ENCODE measurements around the gene TRIM42.

The TRIM42 gene

GRCh38 chr3:140636406-140637138 is 41.3 kb upstream of the TRIM42 start:
- DNase-seq (ENCODE audit: low read depth) = no peak
- no peak for TF ChIP-seq CTCF (IDR thresholded peaks at IDR 0.05; ENCODE audit: low read length, missing control alignments)
- H3K4me3 ChIP-seq (replicated peaks; ENCODE audit: low read depth, low read length) = no peak overlapping the region

GRCh38 chr3:140651287-140651686 is 26.6 kb upstream of the TRIM42 start:
- H3K4me3 ChIP-seq (replicated peaks; ENCODE audit: low read depth, low read length) = no peak overlapping the region
- no peak for TF ChIP-seq CTCF (IDR thresholded peaks at IDR 0.05; ENCODE audit: low read length, missing control alignments)
- DNase-seq (ENCODE audit: low read depth) = no peak

- no peak for TF ChIP-seq CTCF (IDR thresholded peaks at IDR 0.05; ENCODE audit: low read length, missing control alignments)
- no peak overlapping the region for H3K4me3 ChIP-seq (replicated peaks; ENCODE audit: low read depth, low read length)
- DNase-seq (ENCODE audit: low read depth) = no peak
Observed at GRCh38 chr3:140655678-140656077, 22.2 kb upstream of the TRIM42 start.

GRCh38 chr3:140664111-140664510 is 13.8 kb upstream of the TRIM42 start:
- no peak for DNase-seq (ENCODE audit: low read depth)
- TF ChIP-seq CTCF (IDR thresholded peaks at IDR 0.05; ENCODE audit: low read length, missing control alignments) = no peak
- H3K4me3 ChIP-seq (replicated peaks; ENCODE audit: low read depth, low read length) = no peak overlapping the region

GRCh38 chr3:140682586-140682985 is 4.7 kb downstream of the TRIM42 start:
- TF ChIP-seq CTCF (IDR thresholded peaks at IDR 0.05; ENCODE audit: low read length, missing control alignments) = no peak
- no peak for DNase-seq (ENCODE audit: low read depth)
- no peak overlapping the region for H3K4me3 ChIP-seq (replicated peaks; ENCODE audit: low read depth, low read length)

GRCh38 chr3:140686128-140686527 is 8.3 kb downstream of the TRIM42 start:
- H3K4me3 ChIP-seq (replicated peaks; ENCODE audit: low read depth, low read length) = no peak overlapping the region
- no peak for TF ChIP-seq CTCF (IDR thresholded peaks at IDR 0.05; ENCODE audit: low read length, missing control alignments)

GRCh38 chr3:140686948-140687347 is 9.1 kb downstream of the TRIM42 start:
- no peak for TF ChIP-seq CTCF (IDR thresholded peaks at IDR 0.05; ENCODE audit: low read length, missing control alignments)
- H3K4me3 ChIP-seq (replicated peaks; ENCODE audit: low read depth, low read length) = no peak overlapping the region
- no peak for DNase-seq (ENCODE audit: low read depth)

More at GRCh38 chr3:140686128-140686527, 8.3 kb downstream of the TRIM42 start:
- DNase-seq (ENCODE audit: low read depth) = no peak
